ENCODE data around the gene TCF23.
"Not testable (repeated sequence)": the region's sequence is repeated elsewhere in the genome, so short reads cannot be mapped to it uniquely, and the experiment has no call there.

TCF23 gene

DNA sequence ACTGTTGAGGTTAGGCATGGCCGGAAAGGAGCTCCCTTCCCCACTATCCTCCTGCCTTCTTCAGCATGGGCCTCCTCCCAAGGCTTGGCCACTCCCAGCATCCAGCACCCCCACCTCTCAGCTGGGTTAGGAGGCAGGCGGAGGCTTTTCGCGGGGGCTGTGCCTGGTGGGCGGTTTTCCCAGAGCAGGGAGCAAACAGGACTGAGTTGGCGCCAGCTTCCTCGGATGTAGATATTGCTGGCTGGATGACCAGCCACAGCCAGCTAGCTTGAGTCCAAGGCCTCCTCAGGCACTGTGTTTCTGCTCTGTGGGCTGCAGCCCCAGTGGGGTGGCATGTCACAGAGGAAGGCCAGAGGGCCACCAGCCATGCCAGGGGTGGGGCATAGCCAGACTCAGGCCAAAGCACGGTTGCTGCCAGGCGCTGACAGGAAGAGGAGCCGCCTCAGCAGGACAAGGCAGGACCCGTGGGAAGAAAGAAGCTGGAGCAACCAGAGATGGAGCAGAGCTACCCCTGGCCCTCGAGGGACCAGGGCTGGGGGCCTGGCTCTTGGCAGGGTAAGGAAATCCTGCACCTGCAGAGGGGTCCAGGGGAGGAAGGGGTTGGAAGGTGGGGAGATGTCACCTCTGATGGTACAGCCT is at the start of gene TCF23:
Gene TCF23 (plus strand): TSS at position 204 of the 639 bp plus-strand sequence. CDS start 130 bp downstream, at position 334.
- Histone ChIP-seq H3K4me3 (ENCODE audit: low read length in 2 of 2) (no peak within 1 kb of the TSS), H3K9ac (ENCODE audit: low read length in 2 of 2) (no peak within 1 kb of the TSS), H3K36me3 (ENCODE audit: control insufficient read depth in 2 of 2, insufficient read depth in 2 of 2, low read length in 2 of 2) (no peaks in the 10 kb centered on the region), H3K4me1 (ENCODE audit: control insufficient read depth, insufficient read depth, low read length) (no peaks in the 10 kb centered on the region), H3K27ac (ENCODE audit: low read length) (no peak within 1 kb of the TSS), H3K27me3 (ENCODE audit: control insufficient read depth in 1 of 2, insufficient read depth in 2 of 2, low read length in 2 of 2) (peaks cover 0 to 4% of the 10 kb centered on the region in 2 donors), H3K9me3 (ENCODE audit: control insufficient read depth in 2 of 2, low read length in 2 of 2) (no peaks in the 10 kb centered on the region)

DNA sequence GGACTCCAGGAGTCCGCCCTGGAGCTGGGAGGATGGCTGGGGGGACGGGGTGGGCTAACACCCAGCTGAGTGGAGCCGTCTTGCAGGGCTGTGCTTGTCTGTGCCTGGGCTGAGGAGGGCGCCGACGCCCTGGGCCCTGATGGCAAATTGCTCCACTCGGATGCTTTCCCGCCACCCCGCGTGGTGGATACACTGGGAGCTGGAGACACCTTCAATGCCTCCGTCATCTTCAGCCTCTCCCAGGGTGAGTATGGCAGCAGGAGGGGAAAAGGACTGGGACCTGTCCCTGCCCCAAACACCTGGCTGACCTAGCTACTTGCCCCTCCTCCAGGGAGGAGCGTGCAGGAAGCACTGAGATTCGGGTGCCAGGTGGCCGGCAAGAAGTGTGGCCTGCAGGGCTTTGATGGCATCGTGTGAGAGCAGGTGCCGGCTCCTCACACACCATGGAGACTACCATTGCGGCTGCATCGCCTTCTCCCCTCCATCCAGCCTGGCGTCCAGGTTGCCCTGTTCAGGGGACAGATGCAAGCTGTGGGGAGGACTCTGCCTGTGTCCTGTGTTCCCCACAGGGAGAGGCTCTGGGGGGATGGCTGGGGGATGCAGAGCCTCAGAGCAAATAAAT is 49.4 kb upstream of the TCF23 start:
- Histone ChIP-seq H3K4me3 (ENCODE audit: low read length in 2 of 2) (no peak overlapping the region), H3K27ac (ENCODE audit: low read length) (no peak overlapping the region), H3K36me3 (ENCODE audit: control insufficient read depth in 2 of 2, insufficient read depth in 2 of 2, low read length in 2 of 2) (peaks cover 0 to 8% of the 10 kb centered on the region in 2 donors), H3K27me3 (ENCODE audit: control insufficient read depth in 1 of 2, insufficient read depth in 2 of 2, low read length in 2 of 2) (peaks cover 0 to 3% of the 10 kb centered on the region in 2 donors), H3K9ac (ENCODE audit: low read length in 2 of 2) (no peak overlapping the region), H3K9me3 (ENCODE audit: control insufficient read depth in 2 of 2, low read length in 2 of 2) (no peaks in the 10 kb centered on the region), H3K4me1 (ENCODE audit: control insufficient read depth, insufficient read depth, low read length) (peaks cover 14% of the 10 kb centered on the region)

DNA sequence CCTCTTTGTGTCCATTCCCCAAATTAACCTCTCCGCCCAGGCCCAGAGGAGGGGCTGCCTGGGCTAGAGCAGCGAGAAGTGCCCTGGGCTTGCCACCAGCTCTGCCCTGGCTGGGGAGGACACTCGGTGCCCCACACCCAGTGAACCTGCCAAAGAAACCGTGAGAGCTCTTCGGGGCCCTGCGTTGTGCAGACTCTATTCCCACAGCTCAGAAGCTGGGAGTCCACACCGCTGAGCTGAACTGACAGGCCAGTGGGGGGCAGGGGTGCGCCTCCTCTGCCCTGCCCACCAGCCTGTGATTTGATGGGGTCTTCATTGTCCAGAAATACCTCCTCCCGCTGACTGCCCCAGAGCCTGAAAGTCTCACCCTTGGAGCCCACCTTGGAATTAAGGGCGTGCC is 48.8 kb upstream of the TCF23 start:
- peaks cover 0 to 8% of the 10 kb centered on the region in 2 donors for H3K36me3 ChIP-seq (ENCODE audit: control insufficient read depth in 2 of 2, insufficient read depth in 2 of 2, low read length in 2 of 2)
- H3K4me3 ChIP-seq (ENCODE audit: low read length in 2 of 2): no peak overlapping the region
- H3K4me1 ChIP-seq (ENCODE audit: control insufficient read depth, insufficient read depth, low read length): peaks cover 14% of the 10 kb centered on the region
- H3K9me3 ChIP-seq (ENCODE audit: control insufficient read depth in 2 of 2, low read length in 2 of 2): no peaks in the 10 kb centered on the region
- peaks cover 1 to 4% of the 10 kb centered on the region in 2 donors for H3K27me3 ChIP-seq (ENCODE audit: control insufficient read depth in 1 of 2, insufficient read depth in 2 of 2, low read length in 2 of 2)
- no peak overlapping the region for H3K9ac ChIP-seq (ENCODE audit: low read length in 2 of 2)
- H3K27ac ChIP-seq (ENCODE audit: low read length): no peak overlapping the region

DNA sequence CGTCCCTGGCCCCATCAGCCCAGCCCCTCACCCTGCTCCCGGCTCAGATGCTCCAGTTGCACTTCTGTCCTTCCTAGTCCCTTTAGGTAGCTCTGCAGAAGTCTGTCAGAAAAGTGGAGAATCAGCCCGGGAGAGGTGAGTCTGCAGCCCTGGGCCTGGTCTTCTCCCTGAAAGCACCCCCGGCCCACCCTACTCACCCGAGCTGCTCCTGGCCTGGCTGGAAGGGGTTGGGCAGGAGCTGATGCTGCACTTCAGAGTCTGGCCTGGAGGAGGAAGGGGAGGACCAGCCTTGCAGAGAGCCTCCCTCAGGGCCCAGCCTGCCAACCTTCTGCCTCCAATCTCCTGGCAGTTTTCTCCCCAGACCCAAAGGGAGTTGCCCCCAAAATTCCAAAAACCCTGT is 46.5 kb upstream of the TCF23 start:
- Histone ChIP-seq H3K9ac (ENCODE audit: low read length in 2 of 2) (no peak overlapping the region), H3K9me3 (ENCODE audit: control insufficient read depth in 2 of 2, low read length in 2 of 2) (no peaks in the 10 kb centered on the region), H3K27ac (ENCODE audit: low read length) (no peak overlapping the region), H3K4me1 (ENCODE audit: control insufficient read depth, insufficient read depth, low read length) (no peaks in the 10 kb centered on the region), H3K36me3 (ENCODE audit: control insufficient read depth in 2 of 2, insufficient read depth in 2 of 2, low read length in 2 of 2) (peaks cover 0 to 8% of the 10 kb centered on the region in 2 donors), H3K4me3 (ENCODE audit: low read length in 2 of 2) (no peak overlapping the region), H3K27me3 (ENCODE audit: control insufficient read depth in 1 of 2, insufficient read depth in 2 of 2, low read length in 2 of 2) (peaks cover 5 to 7% of the 10 kb centered on the region in 2 donors)

DNA sequence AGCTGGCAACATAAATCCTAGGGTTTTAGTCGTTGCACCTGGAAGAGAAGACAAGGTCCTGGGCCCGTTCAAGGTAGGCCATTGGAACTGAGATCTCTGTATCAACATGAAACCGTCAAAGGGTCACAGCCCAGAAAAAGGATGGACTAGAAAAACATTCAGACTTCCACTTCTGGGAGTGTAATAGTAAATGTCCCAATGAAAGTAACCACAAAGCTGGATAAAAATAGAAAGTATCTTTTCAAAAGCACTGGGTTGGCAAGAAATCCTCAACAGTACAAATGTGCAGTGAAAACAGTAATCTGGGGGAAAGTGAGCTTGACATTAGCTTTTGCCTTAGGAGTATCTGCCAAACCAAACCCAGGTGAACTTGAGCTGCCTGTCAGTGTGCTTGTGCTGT is 42.8 kb upstream of the TCF23 start:
- Histone ChIP-seq H3K27me3 (ENCODE audit: control insufficient read depth in 1 of 2, insufficient read depth in 2 of 2, low read length in 2 of 2) (peaks cover 5 to 7% of the 10 kb centered on the region in 2 donors), H3K27ac (ENCODE audit: low read length) (no peak overlapping the region), H3K36me3 (ENCODE audit: control insufficient read depth in 2 of 2, insufficient read depth in 2 of 2, low read length in 2 of 2) (no peaks in the 10 kb centered on the region), H3K4me3 (ENCODE audit: low read length in 2 of 2) (no peak overlapping the region), H3K9ac (ENCODE audit: low read length in 2 of 2) (peak overlapping the region in 1 of 2 donors; percentile 21), H3K9me3 (ENCODE audit: control insufficient read depth in 2 of 2, low read length in 2 of 2) (no peaks in the 10 kb centered on the region), H3K4me1 (ENCODE audit: control insufficient read depth, insufficient read depth, low read length) (no peaks in the 10 kb centered on the region)

DNA sequence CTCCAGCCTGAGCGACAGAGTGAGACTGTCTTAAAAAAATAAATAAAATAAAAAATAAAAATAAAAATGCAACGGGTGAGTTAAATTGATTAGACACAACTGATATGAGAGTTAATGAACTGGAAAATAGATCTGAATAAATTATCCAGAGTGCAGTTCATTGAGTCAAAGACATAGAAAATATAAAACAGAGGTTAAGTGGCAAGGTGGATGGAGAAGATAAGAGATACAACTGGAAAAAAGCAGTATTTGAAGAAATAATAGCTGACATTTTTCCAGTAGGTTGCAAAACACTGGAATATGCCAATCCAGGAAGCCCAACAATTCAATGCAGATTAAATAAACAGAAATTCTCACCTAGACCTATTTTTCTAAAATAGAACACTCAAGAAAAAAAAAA is 40.6 kb upstream of the TCF23 start:
- Histone ChIP-seq H3K9ac (ENCODE audit: low read length in 2 of 2) (no peak overlapping the region), H3K4me1 (ENCODE audit: control insufficient read depth, insufficient read depth, low read length) (no peaks in the 10 kb centered on the region), H3K9me3 (ENCODE audit: control insufficient read depth in 2 of 2, low read length in 2 of 2) (no peaks in the 10 kb centered on the region), H3K4me3 (ENCODE audit: low read length in 2 of 2) (no peak overlapping the region), H3K36me3 (ENCODE audit: control insufficient read depth in 2 of 2, insufficient read depth in 2 of 2, low read length in 2 of 2) (no peaks in the 10 kb centered on the region), H3K27me3 (ENCODE audit: control insufficient read depth in 1 of 2, insufficient read depth in 2 of 2, low read length in 2 of 2) (peaks cover 5 to 7% of the 10 kb centered on the region in 2 donors), H3K27ac (ENCODE audit: low read length) (no peak overlapping the region)

DNA sequence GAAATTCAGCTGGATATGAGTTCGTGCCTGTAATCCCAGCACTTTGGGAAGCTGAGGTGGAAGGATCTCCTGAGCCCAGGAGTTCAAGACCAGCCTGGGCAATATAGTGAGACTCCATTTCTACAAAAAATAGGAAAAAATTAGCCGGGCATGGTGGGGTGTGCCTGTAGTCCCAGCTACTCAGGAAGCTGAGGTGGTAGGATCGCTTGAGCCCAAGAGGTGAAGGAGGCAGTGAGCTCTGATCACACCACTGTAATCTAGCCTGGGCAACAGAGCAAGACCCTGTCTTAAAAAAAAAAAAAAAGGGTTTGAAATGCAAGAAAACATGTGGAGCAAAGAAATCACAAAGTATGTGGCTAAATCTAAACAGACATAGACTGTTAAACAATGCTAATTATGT is 39.7 kb upstream of the TCF23 start:
- Histone ChIP-seq H3K27ac (ENCODE audit: low read length) (no peak overlapping the region), H3K4me1 (ENCODE audit: control insufficient read depth, insufficient read depth, low read length) (no peaks in the 10 kb centered on the region), H3K9me3 (ENCODE audit: control insufficient read depth in 2 of 2, low read length in 2 of 2) (no peaks in the 10 kb centered on the region), H3K27me3 (ENCODE audit: control insufficient read depth in 1 of 2, insufficient read depth in 2 of 2, low read length in 2 of 2) (peaks cover 5 to 7% of the 10 kb centered on the region in 2 donors), H3K4me3 (ENCODE audit: low read length in 2 of 2) (no peak overlapping the region), H3K36me3 (ENCODE audit: control insufficient read depth in 2 of 2, insufficient read depth in 2 of 2, low read length in 2 of 2) (no peaks in the 10 kb centered on the region), H3K9ac (ENCODE audit: low read length in 2 of 2) (no peak overlapping the region)

DNA sequence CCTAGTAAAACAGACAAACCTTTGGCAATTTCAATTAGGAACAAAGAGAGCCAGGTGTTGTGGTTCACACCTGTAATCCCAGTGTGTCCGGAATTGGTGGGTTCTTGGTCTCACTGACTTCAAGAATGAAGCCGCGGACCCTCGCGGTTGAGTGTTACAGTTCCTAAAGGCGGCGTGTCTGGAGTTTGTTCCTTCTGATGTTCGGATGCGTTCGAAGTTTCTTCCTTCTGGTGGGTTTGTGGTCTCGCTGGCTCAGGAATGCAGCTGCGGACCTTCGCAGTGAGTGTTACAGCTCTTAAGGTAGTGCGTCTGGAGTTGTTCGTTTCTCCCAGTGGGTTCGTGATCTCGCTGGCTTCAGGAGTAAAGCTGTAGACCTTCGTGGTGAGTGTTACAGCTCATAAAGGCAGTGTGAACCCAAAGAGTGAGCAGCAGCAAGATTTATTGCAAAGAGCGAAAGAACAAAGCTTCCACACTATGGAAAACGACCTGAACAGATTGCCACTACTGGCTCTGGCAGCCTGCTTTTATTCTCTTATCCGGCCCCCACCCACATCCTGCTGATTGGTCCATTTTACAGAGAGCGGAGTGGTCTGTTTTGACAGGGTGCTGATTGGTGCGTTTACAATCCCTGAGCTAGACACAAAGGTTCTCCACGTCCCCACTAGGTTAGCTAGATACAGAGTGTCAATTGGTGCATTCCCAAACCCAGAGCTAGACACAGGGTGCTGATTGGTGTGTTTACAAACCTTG is 38.0 kb upstream of the TCF23 start:
- H3K36me3 ChIP-seq (ENCODE audit: control insufficient read depth in 2 of 2, insufficient read depth in 2 of 2, low read length in 2 of 2); H3K4me3 ChIP-seq (ENCODE audit: low read length in 2 of 2); H3K27ac ChIP-seq (ENCODE audit: low read length); H3K27me3 ChIP-seq (ENCODE audit: control insufficient read depth in 1 of 2, insufficient read depth in 2 of 2, low read length in 2 of 2); H3K9me3 ChIP-seq (ENCODE audit: control insufficient read depth in 2 of 2, low read length in 2 of 2); H3K9ac ChIP-seq (ENCODE audit: low read length in 2 of 2); H3K4me1 ChIP-seq (ENCODE audit: control insufficient read depth, insufficient read depth, low read length): not testable (repeated sequence)

DNA sequence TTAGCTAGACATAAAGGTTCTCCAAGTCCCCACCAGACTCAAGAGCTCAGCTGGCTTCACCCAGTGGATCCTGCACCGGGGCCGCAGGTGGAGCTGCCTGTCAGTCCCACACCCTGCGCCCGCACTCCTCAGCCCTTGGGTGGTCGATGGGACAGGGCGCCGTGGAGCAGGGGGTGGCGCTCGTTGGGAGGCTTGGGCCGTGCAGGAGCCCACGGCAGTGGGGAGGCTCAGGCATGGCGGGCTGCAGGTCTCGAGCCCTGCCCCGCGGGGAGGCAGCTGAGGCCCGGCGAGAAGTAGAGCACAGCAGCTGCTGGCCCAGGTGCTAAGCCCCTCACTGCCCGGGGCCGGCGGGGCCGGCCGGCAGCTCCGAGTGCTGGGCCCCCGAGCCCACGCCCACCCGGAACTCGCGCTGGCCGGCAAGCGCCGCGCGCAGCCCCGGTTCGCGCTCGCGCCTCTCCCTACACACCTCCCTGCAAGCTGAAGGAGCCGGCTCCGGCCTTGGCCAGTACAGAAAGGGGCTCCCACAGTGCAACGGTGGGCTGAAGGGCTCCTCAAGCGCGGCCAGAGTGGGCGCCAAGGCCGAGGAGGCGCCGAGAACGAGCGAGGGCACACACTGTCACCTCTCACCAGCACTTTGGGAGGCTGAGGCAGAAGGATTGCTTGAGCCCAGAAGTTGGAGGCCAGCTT is 37.3 kb upstream of the TCF23 start:
- H3K4me1 ChIP-seq (ENCODE audit: control insufficient read depth, insufficient read depth, low read length); H3K9me3 ChIP-seq (ENCODE audit: control insufficient read depth in 2 of 2, low read length in 2 of 2); H3K27me3 ChIP-seq (ENCODE audit: control insufficient read depth in 1 of 2, insufficient read depth in 2 of 2, low read length in 2 of 2); H3K9ac ChIP-seq (ENCODE audit: low read length in 2 of 2); H3K4me3 ChIP-seq (ENCODE audit: low read length in 2 of 2); H3K36me3 ChIP-seq (ENCODE audit: control insufficient read depth in 2 of 2, insufficient read depth in 2 of 2, low read length in 2 of 2); H3K27ac ChIP-seq (ENCODE audit: low read length): not testable (repeated sequence)

DNA sequence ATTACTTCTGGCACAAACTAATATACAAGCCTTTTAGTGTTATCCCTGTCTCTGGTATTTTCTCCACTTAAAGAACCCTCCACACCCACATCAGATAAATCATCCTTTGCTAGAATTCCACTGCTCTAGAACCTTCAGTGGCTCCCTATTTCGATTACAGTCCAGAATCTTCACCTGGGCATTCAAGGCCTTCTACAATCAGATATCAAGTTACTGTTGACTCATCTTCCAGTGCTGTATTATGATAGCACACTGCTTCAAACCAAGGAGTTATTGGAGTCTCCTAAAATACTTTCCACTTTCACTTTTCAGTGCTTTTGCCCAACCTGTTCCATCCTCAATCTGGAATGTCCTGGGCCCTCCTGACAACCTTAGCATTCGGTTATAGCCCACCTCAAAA is 33.3 kb upstream of the TCF23 start:
- no peak overlapping the region for H3K4me3 ChIP-seq (ENCODE audit: low read length in 2 of 2)
- H3K36me3 ChIP-seq (ENCODE audit: control insufficient read depth in 2 of 2, insufficient read depth in 2 of 2, low read length in 2 of 2): no peaks in the 10 kb centered on the region
- peaks cover 17 to 21% of the 10 kb centered on the region in 2 donors for H3K27me3 ChIP-seq (ENCODE audit: control insufficient read depth in 1 of 2, insufficient read depth in 2 of 2, low read length in 2 of 2)
- no peak overlapping the region for H3K27ac ChIP-seq (ENCODE audit: low read length)
- no peaks in the 10 kb centered on the region for H3K9me3 ChIP-seq (ENCODE audit: control insufficient read depth in 2 of 2, low read length in 2 of 2)
- no peak overlapping the region for H3K9ac ChIP-seq (ENCODE audit: low read length in 2 of 2)
- H3K4me1 ChIP-seq (ENCODE audit: control insufficient read depth, insufficient read depth, low read length): peaks cover 12% of the 10 kb centered on the region
